Caki2 (cell line): ENCODE results near the gene IGF2. TPM values are rescaled to one million over a fixed set of nuclear protein-coding genes. Genes with fewer than 3 reads are reported as not detected.

Experiments
- DNase-seq: peaks from one replicate; pipeline ENCODE4 v3.0.0-alpha.2; 2015; ENCODE audit warnings: low read depth
- in situ Hi-C: cut with HindIII; loops from 2 replicates; pipeline ENCODE4 v1.10.0; 2016; ENCODE audit warnings: low sequenced_read_pairs, low pct_unique_long_range_greater_than_20kb, mixed read lengths
- total RNA-seq: library from RNA; depleted of rRNA; stranded (reverse); fragments of >200 nt; shearing (Covaris generic); gene quantifications from 2 replicates; pipeline ENCODE4 v1.2.3, GENCODE V29; 2014; ENCODE audit warnings: low replicate concordance

The IGF2 gene
- total RNA-seq, 1 experiment from 2014 or later, result 2.3 TPM

- no peak for DNase-seq
Measured at GRCh38 chr11:2100361-2101170, 38.6 kb downstream of the IGF2 start.

GRCh38 chr11:2099516-2100349 is 39.5 kb downstream of the IGF2 start:
- no peak for DNase-seq
- in situ Hi-C loops, result no loop called here

More at GRCh38 chr11:2100361-2101170, 38.6 kb downstream of the IGF2 start:
- in situ Hi-C loops, result no loop called here

- DNase-seq, result no peak
- in situ Hi-C loops, result no loop called here
Measured at GRCh38 chr11:2098691-2099515, 40.3 kb downstream of the IGF2 start.

GRCh38 chr11:2097998-2098690 is 41.0 kb downstream of the IGF2 start:
- DNase-seq, result no peak
- in situ Hi-C loops, result no loop called here

GRCh38 chr11:2097356-2097997 is 41.7 kb downstream of the IGF2 start:
- DNase-seq, result peak; percentile 8

GRCh38 chr11:2096919-2097301 is 42.3 kb downstream of the IGF2 start:
- in situ Hi-C loops, result no loop called here
- no peak for DNase-seq

More at GRCh38 chr11:2097356-2097997, 41.7 kb downstream of the IGF2 start:
- in situ Hi-C loops, result no loop called here

GRCh38 chr11:2096011-2096918 is 42.9 kb downstream of the IGF2 start:
- in situ Hi-C loops, result no loop called here
- DNase-seq, result no peak

- no peak for DNase-seq
Measured at GRCh38 chr11:2095542-2095941, 43.6 kb downstream of the IGF2 start.

GRCh38 chr11:2095198-2095520 is 44.0 kb downstream of the IGF2 start:
- in situ Hi-C loops, result no loop called here
- DNase-seq, result no peak

More at GRCh38 chr11:2095542-2095941, 43.6 kb downstream of the IGF2 start:
- in situ Hi-C loops, result no loop called here

GRCh38 chr11:2094354-2095197 is 44.6 kb downstream of the IGF2 start:
- no peak for DNase-seq
- in situ Hi-C loops, result no loop called here

GRCh38 chr11:2093575-2094353 is 45.4 kb downstream of the IGF2 start:
- DNase-seq, result no peak
- in situ Hi-C loops, result no loop called here

- DNase-seq, result peak; percentile 31
- in situ Hi-C loops, result no loop called here
Measured at GRCh38 chr11:2092956-2093412, 46.2 kb downstream of the IGF2 start.

- in situ Hi-C loops, result no loop called here
- DNase-seq, result no peak
Measured at GRCh38 chr11:2092464-2092910, 46.7 kb downstream of the IGF2 start.

GRCh38 chr11:2091786-2092463 is 47.3 kb downstream of the IGF2 start:
- in situ Hi-C loops, result no loop called here
- DNase-seq, result no peak
